GM15510 (cell line): Measurements from ENCODE around the gene BOD1L2.

Experiments
- POLR2A ChIP-seq: IDR thresholded peaks from 3 replicates; pipeline ENCODE4 v1.6.1; 2011; ENCODE audit warnings: borderline replicate concordance; ENCODE audit not compliant: insufficient read length; ENCODE audit errors: extremely low read depth

Gene BOD1L2

GRCh38 chr18:57141208-57142129, 5.4 kb upstream of the BOD1L2 start:
- TF ChIP-seq POLR2A, result no peak

- TF ChIP-seq POLR2A, result no peak
Observed at GRCh38 chr18:57142324-57142723, 4.6 kb upstream of the BOD1L2 start.

GRCh38 chr18:57143265-57143664, 3.6 kb upstream of the BOD1L2 start:
- no peak for TF ChIP-seq POLR2A

GRCh38 chr18:57148263-57148662, 1.4 kb downstream of the BOD1L2 start:
- TF ChIP-seq POLR2A, result no peak

- no peak for TF ChIP-seq POLR2A
Observed at GRCh38 chr18:57149051-57149450, 2.2 kb downstream of the BOD1L2 start.

- no peak for TF ChIP-seq POLR2A
Observed at GRCh38 chr18:57149531-57149930, 2.6 kb downstream of the BOD1L2 start.

GRCh38 chr18:57150081-57150480, 3.2 kb downstream of the BOD1L2 start:
- TF ChIP-seq POLR2A, result no peak

GRCh38 chr18:57150828-57151227, 3.9 kb downstream of the BOD1L2 start:
- TF ChIP-seq POLR2A, result no peak

- TF ChIP-seq POLR2A, result no peak
Observed at GRCh38 chr18:57154191-57154830, 7.4 kb downstream of the BOD1L2 start.

DNA sequence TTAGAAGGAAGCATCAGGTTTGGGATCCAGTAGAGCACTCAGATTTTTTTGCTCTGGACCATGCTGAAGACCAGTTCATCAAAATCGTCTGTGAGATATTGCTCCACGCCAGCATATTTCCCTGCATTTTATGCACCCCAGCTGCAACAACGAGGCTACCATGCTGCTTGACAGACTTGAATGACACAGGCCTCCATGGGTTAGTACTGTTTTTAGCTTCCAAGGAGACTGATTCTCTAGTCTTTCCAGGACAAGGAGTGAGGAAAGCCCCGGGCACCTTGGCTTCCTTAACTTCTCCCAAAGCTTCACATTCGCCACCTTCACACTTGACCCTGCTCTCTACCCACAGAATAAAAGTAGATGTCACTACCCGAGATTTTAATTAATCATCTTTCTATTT, 17.5 kb downstream of the BOD1L2 start:
- no peak for TF ChIP-seq POLR2A

- TF ChIP-seq POLR2A, result no peak
Observed at GRCh38 chr18:57167617-57168308, 20.9 kb downstream of the BOD1L2 start.

- TF ChIP-seq POLR2A, result no peak
Observed at GRCh38 chr18:57171026-57171425, 24.1 kb downstream of the BOD1L2 start.

DNA sequence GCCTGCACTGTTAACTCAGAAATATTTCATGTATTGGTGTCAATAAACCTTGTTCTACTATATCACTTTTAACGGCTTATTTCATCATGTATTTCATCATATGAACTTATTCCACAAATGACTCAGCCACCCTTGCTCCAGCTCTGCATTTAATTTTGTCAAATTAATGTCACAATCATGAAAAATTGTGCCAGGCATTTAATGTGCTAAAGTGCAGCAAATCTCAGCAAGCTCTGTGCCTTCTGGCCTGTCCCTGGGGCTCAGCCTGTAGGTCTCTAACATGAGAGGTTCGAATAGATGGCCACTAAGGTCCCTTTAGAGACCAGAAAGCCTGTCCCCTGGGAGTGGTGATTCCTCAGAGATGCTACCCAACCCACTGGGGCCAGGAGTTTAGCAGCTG, 28.6 kb downstream of the BOD1L2 start:
- no peak for TF ChIP-seq POLR2A

GRCh38 chr18:57185434-57185833, 38.5 kb downstream of the BOD1L2 start:
- no peak for TF ChIP-seq POLR2A

DNA sequence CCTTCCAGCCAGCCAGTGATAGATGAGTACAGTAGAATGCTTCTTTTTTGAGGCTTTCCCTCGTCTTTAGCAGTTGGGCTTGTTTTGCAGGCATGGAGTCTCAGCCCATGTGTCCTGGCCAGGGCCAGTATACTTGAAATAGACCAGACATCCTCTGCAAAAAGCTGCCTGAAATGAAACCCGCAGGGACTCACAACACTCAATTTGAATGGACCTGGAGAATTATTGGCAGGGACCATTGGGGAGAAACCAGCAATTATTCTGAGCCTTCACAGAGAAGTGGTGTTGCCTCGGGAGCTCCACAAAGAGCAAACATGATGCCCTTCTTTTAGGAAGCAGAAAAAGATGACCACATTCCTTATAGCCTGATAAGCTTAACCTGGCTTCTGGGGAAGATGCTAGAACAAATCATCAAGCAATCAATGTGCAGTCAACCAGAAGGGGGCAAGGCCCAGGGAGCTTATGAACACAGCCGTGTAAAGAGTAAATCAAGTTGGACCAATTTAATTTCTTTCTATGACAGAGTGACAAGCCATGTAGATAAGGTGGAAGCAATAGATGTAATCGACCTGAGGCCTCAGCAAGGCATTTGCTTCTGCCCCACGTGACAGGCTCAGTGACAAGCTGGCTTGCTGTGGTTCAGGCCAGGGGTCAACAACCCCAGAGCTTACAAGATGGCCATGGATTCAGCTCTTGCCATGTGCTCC, 42.1 kb downstream of the BOD1L2 start:
- no peak for TF ChIP-seq POLR2A

DNA sequence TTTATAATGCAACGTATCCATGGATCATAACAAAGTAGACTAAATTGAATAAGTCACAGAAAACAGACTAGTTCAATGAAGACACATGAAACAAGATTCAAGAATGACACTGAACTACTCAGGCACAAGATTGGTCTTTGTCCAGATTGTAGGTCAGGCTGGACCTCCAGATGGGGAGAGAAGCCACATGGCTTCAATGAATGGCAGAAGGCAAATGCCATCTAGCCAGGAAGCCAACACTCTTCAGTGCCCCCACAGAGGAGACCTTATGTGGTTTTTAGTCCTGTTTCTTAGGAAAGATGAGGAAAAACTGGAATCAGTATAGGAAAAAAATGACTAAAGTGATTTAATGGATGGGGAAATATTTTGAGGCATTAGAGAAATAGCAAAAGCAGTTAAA, 43.1 kb downstream of the BOD1L2 start:
- TF ChIP-seq POLR2A, result no peak

GRCh38 chr18:57194070-57194469, 47.2 kb downstream of the BOD1L2 start:
- TF ChIP-seq POLR2A, result no peak
